IPS-18c (cell line): ENCODE results near the gene LDLRAD3.

Experiments used
- H3K4me3 ChIP-seq: 2 replicates; pipeline ENCODE4 v1.7.0; 2013; ENCODE audit warnings: low read depth, mild to moderate bottlenecking, low read length, moderate library complexity; ENCODE audit not compliant: insufficient read depth
- H3K9me3 ChIP-seq: one replicate; pipeline ENCODE4 v1.6.1; 2013; ENCODE audit warnings: mild to moderate bottlenecking, low read length, moderate library complexity; ENCODE audit not compliant: control insufficient read depth, insufficient read depth

The LDLRAD3 gene

GRCh38 chr11:35974882-35975589 lies 31.2 kb downstream of the LDLRAD3 start:
- no peak overlapping the region for H3K4me3 ChIP-seq
- no peaks in the 10 kb centered on the region for H3K9me3 ChIP-seq

DNA sequence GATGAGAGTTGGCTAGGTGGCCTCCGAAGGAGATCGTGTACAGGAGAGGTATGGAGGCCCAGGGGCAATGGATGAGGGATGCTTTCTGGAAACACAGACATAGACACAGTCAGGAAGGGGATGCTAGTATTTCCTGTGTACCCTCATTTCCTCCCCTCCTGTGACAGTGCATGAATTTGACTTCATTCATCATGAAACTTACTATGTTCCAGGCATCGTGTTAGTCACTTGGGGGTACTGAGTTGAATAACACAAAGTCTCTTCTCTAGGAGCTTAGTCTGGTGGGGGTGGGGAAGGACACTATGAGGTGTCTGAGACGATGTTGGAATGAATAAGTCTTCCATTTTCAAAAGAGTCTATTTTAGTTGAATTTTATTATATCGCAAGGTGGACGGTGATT lies 32.6 kb downstream of the LDLRAD3 start:
- Histone ChIP-seq H3K4me3 (no peak overlapping the region), H3K9me3 (no peaks in the 10 kb centered on the region)

- no peaks in the 10 kb centered on the region for H3K9me3 ChIP-seq
- no peak overlapping the region for H3K4me3 ChIP-seq
These were observed 34.3 kb downstream of the LDLRAD3 start for GRCh38 chr11:35978183-35978582.

DNA sequence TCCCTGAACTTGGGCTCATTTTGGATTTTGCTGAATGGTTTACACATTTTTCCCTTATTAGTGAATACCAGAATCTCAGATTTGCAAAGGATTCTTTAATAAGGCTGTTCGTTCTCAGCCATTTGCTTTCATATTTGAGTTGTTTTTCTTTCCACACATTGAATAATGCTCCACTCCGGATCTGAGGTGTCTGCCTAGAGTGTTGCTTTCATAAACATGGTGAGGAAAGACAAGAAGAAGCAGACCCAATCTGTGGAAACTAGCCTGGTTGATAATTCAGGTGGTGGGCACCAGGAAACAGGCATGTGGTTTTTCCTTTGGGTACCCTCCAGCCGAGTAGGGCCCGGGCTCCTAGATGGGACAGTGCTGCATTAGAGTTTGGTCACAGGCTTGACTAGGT lies 35.0 kb downstream of the LDLRAD3 start:
- no peaks in the 10 kb centered on the region for H3K9me3 ChIP-seq
- no peak overlapping the region for H3K4me3 ChIP-seq

GRCh38 chr11:35980686-35981390 lies 37.0 kb downstream of the LDLRAD3 start:
- no peaks in the 10 kb centered on the region for H3K9me3 ChIP-seq
- no peak overlapping the region for H3K4me3 ChIP-seq

GRCh38 chr11:35981581-35981980 lies 37.7 kb downstream of the LDLRAD3 start:
- Histone ChIP-seq H3K9me3 (no peaks in the 10 kb centered on the region), H3K4me3 (no peak overlapping the region)

- Histone ChIP-seq H3K9me3 (no peaks in the 10 kb centered on the region), H3K4me3 (no peak overlapping the region)
These were observed 38.2 kb downstream of the LDLRAD3 start for GRCh38 chr11:35982061-35982460.

GRCh38 chr11:35983981-35984380 lies 40.1 kb downstream of the LDLRAD3 start:
- no peak overlapping the region for H3K4me3 ChIP-seq
- no peaks in the 10 kb centered on the region for H3K9me3 ChIP-seq

DNA sequence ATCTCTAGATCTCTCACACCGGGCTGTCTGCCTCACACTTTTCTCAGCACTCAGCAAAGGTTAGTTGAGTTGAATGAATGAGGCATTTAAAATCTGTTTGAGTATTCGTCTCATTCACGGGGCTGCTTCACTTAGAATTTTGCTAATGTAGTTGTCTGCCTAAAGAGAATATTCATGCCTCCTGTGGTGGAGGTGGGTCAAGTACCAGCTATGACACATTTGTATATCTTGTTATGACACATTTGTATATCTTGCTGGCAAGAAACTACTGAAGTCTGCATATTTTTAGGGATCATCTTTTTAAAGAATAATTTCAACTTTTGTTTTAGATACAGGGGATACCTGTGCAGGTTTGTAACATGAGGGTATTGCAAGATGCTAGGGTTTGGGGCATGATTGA lies 43.1 kb downstream of the LDLRAD3 start:
- Histone ChIP-seq H3K9me3 (no peaks in the 10 kb centered on the region), H3K4me3 (no peak overlapping the region)

- no peak overlapping the region for H3K4me3 ChIP-seq
- no peaks in the 10 kb centered on the region for H3K9me3 ChIP-seq
These were observed 46.3 kb downstream of the LDLRAD3 start for GRCh38 chr11:35990170-35990569.

DNA sequence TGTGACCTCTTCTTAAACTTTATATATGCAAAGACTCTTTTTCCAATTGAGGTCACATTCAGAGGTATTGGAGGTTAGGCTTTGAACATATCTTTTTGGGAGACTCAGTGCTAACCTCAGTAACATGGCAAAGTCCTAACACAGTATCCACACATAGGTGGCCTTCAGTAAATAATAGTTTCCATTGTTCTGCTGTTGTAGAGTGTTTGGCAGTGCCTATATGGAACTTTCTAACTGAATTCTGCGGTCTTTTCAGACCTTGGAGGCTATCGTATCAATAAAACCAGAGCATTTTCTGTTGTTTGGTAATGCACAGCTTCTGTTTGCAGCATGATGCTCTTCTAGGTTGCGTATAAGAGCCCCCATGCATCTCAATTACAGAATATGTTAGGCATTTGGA lies 47.0 kb downstream of the LDLRAD3 start:
- H3K4me3 ChIP-seq: no peak overlapping the region
- H3K9me3 ChIP-seq: no peaks in the 10 kb centered on the region

GRCh38 chr11:35992548-35992947 lies 48.7 kb downstream of the LDLRAD3 start:
- Histone ChIP-seq H3K9me3 (no peaks in the 10 kb centered on the region), H3K4me3 (no peak overlapping the region)

- Histone ChIP-seq H3K4me3 (no peak overlapping the region), H3K9me3 (peaks cover under 1% of the 10 kb centered on the region)
These were observed 50.6 kb downstream of the LDLRAD3 start for GRCh38 chr11:35994421-35994820.

- Histone ChIP-seq H3K9me3 (peaks cover 2% of the 10 kb centered on the region), H3K4me3 (no peak overlapping the region)
These were observed 51.9 kb downstream of the LDLRAD3 start for GRCh38 chr11:35995681-35996271.

DNA sequence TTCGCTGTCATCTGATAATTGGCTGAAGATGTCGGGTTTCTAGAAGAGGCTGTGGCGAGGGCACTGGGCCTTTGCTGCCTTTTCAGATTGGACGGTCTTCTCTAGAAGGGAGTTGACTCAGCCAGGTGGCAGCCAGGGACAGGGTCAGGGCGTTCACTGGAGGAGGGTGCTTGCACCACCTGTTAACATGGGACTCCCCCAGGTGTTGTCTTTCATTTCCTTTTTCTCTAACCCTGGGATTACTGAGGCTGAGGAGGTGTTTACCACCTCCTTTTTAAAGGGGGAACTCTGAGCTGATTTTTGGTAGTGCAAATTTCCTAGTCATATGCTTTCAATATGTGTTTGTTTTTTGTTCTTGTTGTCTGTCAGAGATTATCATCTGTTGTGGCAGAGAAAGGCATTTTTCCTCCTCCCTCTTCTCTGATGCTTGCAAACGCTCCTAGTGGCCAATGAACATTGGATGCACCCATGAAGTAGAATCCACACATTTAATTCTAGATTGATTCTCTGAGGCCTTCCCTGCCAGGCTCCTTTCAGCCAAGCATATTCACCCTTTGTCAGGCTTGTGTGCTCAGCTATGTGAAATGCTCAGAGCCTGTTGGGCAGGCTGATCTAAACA lies 54.1 kb downstream of the LDLRAD3 start:
- peaks cover 2% of the 10 kb centered on the region for H3K9me3 ChIP-seq
- no peak overlapping the region for H3K4me3 ChIP-seq

GRCh38 chr11:35998634-35999033 lies 54.8 kb downstream of the LDLRAD3 start:
- no peak overlapping the region for H3K4me3 ChIP-seq
- peaks cover 2% of the 10 kb centered on the region for H3K9me3 ChIP-seq

- Histone ChIP-seq H3K4me3 (no peak overlapping the region), H3K9me3 (peaks cover 8% of the 10 kb centered on the region)
These were observed 56.8 kb downstream of the LDLRAD3 start for GRCh38 chr11:36000616-36001190.

DNA sequence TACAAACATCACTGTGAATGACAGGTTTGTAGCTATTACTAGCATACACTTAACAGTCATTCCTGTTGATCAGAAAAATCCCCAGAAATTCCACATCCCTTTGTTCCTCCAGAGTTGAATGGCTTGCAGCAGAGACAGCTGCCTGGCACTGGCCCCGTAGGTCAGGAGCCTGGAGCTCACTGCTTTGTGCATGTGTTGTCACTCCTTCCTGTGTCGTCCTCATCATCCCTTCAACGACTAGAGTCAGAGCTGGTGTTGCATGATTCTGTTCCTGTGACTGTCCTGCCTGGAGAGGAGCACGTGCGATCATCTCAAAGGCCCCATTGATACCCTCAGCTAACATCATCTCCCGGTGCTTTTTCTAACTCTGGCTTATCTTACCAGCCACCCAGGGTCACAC lies 58.3 kb downstream of the LDLRAD3 start:
- H3K4me3 ChIP-seq: no peak overlapping the region
- H3K9me3 ChIP-seq: peaks cover 8% of the 10 kb centered on the region
